HG02571 (cell line): ENCODE data around the gene CYBA.
"Not testable (repeated sequence)": the region's sequence is repeated elsewhere in the genome, so short reads cannot be mapped to it uniquely, and the experiment has no call there.

Experiments
- ATAC-seq: cut with Tn5 transposase; IDR thresholded peaks from one replicate; pipeline ENCODE4 v1.9.1; 2021; ENCODE audit warnings: mild to moderate bottlenecking, moderate library complexity; ENCODE audit not compliant: unreplicated experiment

CYBA gene

DNA sequence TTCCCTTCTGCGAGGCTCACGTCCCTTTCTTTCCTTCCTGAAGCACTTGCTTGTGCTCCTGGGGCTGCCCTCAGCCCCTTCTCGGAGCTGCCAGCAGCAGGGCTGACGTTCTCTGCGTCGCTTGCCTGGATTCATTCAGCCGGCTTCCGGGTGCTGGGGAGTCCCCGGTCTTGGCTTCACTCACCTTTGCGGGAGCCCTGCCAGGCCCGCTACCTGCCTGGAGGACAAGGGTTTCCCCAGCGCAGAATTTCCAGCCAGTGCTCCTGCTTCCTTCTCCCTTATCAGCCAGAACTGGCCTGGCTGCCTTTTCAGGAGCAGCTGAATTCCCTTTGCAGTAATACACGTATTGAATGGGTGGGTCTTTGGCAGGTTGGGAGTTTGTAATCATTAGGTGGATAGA is 34.5 kb downstream of the CYBA start:
- no peak for ATAC-seq

DNA sequence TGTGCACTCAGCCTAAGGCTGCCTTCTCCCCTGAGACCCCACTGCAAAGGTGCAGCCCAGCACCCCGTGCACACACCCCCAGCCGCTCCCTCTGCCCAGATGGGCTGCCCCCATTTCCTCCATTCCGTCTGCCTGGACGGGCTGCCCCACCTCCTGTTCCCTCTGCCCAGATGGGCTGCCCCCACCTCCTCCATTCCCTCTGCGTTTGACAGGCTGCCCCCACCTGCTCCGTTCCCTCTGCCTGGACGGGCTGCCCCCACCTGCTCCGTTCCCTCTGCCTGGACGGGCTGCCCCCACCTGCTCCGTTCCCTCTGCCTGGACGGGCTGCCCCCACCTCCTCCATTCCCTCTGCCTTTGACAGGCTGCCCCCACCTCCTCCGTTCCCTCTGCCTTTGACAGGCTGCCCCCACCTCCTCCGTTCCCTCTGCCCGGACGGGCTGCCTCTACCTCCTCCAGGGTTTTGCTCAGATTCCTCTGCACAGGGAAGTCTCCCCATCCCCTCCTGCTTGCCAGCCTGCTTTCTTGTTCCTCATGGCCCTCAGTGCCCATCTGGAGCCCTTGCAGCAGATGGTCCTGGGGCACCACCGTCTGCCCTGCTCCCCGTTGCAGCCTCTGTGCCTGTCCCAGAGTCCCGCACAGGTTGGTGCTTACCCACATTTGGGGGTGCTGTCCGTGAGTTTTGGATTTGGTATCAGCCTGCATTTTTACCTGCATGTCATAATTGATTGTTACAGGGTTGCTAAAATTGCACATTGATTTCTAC is 35.9 kb downstream of the CYBA start:
- ATAC-seq: no peak

DNA sequence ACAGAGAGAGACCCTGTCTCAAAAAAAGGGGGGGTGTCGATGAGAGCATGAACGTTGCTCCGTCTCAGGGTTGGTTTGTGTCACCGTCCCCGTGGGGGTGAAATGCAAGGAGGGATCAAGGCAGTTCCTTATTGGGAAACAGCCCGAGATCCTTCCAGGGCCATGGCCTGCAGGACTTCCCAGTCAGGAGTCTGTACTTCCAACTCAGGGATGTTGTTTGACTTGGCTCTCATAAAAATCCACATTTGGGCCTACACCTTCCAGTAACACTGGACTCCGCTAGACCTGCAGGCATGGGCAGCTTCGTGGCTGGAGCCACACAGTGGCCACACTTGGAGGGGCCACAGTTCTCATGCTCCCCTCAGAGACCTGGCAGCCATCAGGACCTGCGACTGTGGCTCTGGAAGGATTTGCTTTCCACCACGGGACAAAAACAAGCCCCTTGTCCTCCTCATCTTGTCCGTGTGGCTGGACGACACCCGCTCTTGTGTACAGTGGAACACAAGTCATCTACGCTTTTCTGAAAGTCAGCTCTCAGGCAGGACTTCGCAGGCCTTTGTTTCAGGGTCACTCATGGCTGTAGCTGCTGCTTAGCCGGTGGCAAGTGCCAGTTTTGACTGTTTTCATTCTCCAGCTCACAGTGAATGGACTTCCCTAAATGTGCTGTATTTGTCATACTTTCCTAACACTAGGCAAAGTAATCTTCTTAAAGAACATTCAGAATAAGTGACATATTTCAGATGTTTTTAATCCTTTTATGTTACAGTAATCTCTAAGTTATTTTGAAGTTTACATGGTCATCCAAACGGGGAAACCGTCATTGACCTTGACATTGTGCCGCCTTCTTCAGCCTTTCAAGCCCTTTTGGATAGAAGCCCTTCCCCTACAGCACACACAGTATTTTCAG is 36.7 kb downstream of the CYBA start:
- ATAC-seq: no peak

DNA sequence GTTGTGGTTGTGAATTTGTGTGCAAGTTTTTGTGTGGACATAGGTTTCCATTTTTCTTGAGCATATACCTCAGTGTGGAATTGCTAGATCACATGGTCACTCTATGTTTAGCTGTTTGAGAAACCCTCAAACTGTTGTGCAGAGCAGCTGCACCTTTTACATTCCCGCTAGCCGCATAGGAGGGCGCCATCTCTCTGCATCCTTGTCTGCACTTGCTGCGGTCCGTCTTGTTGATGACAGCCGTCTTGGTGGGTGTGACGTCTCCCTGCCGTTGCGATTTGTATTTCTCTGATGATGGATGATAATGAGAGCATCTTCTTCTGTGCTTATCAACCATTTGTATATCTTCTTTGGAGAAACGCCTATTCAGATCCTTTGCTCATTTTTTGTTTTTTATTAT is 37.6 kb downstream of the CYBA start:
- ATAC-seq: no peak

DNA sequence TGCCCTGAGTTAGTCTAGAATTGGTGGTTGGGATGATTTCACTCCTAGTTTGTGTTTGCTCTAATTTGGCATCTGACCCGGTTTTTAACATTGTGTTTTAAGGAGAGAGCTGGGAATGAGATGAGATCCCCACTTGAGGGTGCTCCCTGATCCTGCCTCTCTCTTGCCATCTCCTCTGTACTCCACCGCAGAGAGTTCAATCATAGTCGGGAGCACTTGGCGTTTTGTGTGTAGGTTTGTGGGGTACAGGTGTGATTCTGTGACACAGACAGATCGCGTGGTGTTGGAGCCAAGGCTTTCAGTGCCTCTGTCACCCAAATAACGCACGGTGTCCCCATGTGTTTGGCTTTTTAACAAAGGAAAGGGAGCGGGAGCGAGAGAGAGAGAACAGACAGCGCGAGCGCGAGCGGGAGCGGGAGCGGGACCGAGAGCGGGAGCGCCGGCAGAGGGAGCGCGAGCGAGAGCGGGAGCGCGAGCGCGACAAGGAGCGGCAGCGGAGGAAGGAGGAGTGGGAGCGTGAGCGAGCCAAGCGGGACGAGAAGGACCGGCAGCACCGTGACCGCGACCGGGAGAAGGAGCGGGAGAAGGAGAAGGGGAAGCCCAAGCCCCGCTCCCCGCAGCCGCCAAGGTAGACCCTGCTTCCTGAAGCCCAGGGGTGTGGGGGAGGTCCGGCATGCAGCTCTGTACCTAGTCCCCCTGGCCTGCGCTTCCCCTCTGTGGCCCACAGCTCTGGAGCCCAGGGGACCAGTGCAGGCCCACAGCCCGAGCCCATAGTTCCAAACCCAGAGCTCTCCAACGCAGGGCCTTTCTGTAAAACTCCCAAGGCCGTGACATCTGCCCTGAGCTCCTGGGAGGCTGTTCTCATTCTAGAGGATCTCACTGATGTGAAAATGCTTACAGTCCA is 39.7 kb downstream of the CYBA start:
- ATAC-seq: no peak

DNA sequence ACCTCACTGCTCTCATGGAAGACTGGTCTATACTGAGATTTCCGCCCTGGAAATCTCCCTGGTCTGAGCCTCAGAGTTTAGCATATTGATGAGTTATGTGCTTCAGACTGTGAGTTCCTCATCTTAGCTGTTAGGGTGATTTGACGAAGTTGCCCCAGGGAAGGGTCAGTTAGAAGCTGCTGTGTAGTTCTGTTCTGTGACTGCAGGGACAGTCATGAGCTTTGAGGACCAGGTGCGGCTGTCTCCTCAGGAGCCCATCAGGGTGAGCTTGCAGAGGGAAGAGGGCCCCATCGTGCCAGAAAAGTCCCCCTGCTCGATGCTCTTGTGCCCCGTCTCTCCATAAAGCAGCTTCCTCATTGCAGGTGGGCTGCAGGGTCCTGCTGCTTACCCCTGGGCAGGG is 40.8 kb downstream of the CYBA start:
- ATAC-seq: no peak

DNA sequence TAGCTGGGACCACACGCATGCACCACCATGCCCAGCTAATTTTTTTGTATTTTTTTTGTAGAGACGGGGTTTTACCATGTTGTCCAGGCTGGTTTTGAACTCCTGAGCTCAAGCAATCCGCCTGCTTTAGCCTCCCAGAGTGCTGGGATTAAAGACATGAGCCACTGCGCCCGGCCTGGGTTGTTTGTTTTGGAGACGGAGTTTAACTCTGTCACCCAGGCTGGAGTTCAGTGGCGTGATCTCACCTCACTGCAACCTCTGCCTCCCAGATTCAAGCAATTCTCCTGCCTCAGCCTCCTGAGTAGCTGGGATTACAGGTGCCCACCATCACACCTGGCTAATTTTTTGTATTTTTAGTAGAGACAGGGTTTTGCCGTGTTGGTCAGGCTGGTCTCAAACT is 41.4 kb downstream of the CYBA start:
- ATAC-seq: not testable (repeated sequence)

DNA sequence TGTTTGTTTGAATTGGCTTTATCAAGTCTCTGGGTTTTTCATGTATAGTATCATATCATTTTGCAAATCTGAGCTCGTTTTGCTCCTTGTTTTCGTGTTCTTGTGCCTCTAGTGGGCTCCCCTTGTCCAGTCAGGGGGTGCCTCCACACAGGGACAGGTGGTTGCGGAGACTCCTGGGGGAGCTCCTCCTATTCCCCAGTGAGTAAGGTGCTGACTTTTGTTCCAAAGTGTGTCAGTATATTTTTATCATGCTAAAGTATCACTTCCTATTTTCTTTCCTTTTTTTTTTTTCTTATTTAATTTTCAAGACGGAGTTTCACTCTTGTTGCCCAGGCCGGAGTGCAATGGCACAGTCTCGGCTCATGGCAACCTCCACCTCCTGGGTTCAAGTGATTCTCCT is 42.8 kb downstream of the CYBA start:
- no peak for ATAC-seq

DNA sequence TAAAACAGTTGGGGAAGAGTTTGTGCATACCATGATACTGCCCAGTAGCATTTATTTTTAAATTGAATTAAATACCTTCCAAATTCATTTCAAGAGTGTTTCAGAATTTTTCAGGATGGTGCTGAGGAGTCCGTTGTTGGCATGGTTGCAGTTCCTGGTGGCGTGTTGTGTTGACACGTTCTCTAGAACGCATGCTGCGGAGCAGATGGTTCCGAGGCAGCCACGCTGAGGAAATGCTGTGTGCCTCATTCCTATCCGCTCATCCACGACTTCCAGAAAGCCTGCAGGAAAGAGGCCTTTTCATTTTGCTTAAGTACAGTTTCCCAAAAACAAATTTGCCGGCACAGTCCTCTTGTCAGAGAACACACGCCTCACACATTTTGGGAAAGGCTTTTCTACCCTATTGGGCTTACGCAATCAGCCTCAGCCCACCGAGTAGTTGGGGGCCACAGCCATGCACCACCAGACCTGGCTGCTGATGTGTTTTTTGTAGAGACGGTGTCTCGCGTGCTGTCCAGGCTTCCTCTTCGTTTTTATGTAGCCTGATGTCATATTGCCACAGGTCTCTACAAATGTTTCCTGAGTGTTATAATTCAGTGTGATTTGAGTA is 44.6 kb downstream of the CYBA start:
- ATAC-seq: no peak

DNA sequence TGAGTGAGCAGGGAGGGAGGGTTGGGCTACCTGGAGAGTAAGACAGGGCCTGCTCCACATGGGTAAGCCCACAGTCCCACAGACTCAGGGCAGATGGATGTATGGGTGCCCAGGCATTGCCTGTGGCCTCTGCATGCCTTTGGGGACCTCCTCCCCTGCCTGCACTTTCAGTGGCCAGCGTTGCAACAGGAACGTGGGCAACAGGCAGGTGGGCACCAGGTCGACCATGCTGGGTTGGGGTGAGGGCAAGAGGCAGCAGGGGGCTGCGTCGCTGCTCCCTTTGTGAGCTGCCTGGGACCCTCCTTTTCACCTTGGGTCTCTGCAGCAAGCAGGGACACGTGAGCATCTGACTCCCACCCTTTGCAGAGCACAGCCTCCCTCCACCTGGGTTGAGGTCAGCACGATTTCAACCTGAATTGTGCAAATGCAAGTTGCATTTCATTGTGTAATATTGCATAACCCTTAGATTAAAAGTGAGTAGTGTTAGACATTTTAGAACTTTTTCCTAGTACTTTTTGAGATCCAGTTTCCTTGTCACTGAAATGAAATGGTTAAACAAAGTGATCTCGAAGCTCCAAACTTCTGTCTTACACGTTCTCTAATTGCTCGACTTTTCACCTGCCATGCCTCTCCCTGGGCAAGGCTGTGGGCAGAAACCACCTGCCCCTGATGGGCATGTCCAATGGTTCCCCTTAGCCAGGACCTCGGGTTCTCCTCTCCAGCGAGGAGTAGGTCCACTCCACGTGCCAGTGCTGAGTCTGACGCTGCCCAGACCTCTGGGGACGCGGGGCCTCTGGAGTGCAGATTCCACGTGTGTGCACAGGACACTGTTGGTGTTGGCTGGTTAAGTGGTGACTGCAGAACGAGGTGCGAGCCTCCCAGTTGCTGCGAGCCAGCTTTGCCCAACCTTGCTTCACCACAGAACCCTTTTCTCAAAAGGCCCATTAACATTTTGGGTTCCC is 45.4 kb downstream of the CYBA start:
- ATAC-seq: no peak

DNA sequence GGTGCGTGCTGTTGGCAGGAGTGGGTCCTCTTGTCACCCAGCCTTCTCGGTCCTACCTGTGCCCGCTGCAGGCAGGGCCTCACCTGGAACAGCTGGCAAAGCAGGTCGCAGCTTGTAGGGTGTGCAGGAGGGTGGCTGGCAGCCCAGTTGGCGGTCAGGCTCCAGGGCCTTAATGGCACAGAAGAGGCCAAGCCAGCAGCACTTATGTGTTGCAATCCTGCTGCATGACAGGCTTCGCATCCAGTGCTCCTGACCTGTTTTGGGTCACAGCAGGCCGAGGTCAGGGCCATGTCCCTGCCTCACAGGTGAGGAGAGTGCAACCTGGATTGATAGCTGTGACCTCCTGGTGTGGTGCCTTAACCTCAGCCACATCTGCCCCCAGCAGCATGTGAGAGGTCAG is 48.8 kb downstream of the CYBA start:
- ATAC-seq: no peak

DNA sequence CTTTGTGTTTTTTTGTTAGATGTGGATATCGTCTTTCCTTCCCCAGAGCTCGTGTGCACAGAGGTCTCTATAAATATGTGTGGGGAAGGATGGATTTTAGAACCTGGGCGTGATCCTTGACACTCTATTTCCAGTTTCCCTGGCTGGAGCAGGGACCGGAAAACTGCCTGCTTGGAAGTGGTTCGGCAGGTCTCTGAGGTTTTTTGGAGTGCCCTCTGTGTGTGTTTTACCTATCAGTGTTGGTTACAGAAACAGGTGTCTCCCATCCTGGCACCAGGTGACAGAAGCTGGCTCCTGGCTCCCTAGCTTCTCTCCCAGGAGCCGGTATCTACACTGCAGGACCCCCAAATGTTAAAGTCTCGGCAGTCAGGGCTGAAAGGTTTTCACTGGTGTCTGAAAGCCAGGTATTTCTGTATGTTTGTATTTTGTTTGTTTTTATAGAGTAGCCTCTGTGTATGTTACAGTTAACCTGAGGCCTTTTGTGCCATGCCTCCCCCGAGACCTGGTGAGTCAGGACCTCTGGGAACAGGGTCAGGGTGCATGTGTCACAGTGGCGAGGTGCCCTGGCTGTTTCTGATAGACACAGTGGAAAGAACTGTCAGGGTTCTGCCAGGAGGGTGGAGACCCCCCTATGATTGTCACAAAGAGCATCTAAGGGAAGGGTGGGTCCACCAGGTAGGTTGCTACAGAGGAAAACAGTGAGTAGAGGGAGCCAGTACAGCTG is 49.4 kb downstream of the CYBA start:
- no peak for ATAC-seq

DNA sequence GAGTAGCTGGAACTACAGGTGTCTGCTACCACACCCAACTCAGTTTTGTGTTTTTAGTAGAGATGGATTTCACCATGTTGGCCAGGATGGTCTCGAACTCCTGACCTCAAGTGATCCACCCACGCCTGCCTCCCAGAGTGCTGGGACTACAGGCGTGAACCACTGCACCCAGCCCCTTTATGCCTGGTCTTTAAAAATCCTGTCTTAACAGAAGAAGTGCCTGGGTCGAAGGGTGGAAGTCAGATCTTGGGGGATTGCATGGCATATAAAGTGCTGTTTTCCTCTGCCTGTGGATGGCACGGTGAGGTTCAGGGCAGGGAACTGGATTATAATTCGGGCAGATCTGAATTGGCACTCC is 50.3 kb downstream of the CYBA start:
- ATAC-seq: no peak

DNA sequence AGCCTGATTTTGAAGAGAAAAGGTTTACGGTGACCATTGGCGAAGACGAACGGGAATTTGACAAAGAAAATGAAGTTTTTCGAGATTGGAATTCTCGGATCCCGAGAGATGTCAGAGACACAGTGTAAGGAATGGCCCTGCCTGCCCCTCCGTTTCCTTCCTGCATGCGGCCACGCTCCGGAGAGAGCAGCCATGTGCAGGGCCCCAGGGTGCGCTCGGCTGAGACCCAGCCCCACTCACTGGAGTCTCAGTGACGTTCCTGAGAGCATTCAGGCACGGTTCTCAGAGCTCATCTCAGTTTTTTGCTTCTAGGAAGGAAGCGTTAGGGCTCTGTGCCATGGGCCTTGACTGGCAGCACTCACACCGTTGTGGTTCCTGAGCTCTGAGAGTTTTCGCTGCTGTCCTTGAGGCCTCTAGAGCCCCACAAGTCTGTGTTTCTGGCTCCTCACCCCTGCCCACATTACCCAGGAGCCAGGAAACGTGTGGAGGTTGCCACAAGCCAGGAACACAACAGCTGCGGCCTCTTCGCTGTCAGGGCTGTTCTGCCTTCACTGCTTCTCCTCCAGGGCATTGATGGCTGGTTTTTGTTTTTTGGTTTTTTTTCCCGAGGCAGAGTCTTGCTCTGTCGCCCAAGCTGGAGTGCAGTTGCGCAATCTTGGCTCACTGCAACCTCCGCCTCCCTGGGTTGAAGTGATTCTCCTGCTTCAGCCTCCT is 50.9 kb downstream of the CYBA start:
- ATAC-seq: no peak

DNA sequence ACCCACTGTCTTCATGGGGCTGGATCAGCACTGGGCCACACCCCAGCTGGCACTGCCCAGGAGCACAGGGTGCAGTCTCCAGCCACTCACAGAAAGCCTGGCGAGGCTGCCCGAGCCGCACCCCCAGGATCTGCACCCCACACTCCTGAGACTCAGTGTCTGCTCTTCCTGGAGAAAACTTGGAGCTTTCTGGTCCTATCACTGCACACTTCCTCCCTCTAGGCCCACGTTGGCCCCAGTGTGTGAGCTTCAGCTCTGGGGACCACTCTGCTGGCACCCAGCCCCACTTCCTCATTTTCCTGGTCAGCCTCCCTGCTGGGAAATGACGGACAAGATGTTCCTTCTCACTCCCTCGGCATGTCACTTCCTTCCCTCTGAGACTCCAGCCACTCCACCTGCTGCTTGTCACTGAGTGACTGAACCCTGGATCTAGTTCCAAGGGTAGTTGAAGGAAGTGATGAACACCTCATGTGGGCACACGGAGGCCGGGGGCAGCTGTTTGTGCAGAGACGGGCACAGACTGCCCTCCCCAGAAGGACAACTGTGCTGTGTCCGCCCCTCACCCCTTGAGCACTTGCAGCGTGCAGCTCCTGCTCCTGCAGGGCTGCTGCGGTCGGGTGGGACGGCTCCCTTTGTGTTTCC is 51.6 kb downstream of the CYBA start:
- no peak for ATAC-seq

DNA sequence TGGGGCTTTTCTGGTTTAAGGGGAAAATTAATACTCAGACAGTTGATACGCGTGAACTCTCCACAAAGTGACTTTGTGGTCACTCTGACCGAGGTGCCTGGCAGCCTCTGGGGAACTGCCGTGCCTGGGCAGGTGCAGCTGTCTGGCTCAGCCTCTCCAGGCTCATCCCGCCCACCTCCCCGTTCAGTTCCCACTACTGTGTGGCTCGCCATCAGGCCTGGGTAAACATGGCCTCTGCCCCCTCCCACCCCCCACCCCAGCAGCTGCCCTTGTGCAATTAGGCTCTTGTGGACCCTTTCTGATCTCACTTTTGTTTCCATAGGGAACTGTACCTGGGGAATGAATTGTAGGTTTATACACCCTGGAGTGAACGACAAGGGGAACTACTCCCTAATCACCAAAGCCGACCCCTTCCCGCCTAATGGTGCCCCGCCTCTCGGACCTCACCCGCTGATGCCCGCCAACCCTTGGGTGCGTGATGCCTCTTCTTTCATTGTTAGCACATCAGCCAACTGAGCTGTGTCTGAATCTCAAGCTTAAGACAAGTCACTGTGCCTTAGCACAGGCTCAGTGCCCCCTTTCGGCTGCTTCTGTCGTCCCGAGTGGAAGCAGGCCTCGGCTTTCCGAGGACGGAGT is 52.9 kb downstream of the CYBA start:
- ATAC-seq: no peak

DNA sequence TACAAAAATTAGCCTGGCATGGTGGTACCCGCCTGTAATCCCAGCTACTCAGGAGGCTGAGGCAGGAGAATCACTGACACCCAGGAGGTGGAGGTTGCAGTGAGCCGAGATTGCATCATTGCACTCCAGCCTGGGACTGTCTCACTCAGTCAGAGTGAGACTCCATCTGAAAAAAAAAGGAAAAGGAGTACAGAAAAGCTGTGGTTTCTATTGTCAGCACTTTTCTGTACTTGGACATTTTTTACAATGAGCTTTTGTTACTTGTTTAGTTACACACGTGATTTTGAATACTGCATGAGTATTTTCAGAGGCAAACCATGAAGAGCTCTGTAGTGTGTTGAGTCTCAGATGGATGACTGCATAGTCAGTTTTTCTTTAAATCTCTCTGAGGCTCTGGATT is 54.4 kb downstream of the CYBA start:
- ATAC-seq: no peak

DNA sequence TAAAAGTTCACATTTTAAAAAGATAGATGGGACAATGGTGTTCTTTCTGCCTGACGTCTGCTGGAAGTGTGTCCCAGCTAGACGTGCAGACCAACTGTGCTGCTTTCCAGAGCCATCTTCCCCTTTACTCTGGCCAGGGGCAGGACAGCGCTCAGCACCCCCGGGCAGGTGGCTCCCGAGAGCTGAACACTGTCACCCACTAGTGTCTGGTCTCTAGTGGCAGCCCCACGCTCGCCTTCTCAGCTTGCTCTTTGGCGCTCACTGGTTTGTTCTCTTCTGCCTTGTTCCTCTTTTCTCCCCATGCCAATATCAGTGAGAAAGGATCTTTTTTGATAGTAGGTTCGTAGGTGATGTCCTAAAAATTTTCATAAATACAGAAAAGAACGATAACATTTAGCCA is 54.9 kb downstream of the CYBA start:
- no peak for ATAC-seq
